ENCODE data around the gene BAIAP2. TPM values are rescaled to one million over a fixed set of nuclear protein-coding genes. Genes with fewer than 3 reads are reported as not detected.
"Not testable (repeated sequence)": the region's sequence is repeated elsewhere in the genome, so short reads cannot be mapped to it uniquely, and the experiment has no call there.

Gene BAIAP2
- total and polyA plus RNA-seq, 10 donors = 2.8 to 33.2 (median 17.8) TPM

GRCh38 chr17:81016575-81016974 is 18.4 kb upstream of the BAIAP2 start:
- Histone ChIP-seq H3K4me3 (no peak overlapping the region), H3K27ac (peak overlapping the region in 1 of 8 donors; percentile 84), H3K27me3 (replicated peaks in 1 of 7) (no peaks in the 10 kb centered on the region), H3K4me1 (peaks cover 11 to 42% (median 27%) of the 10 kb centered on the region in 6 donors), H3K9me3 (peaks cover 0 to 22% (median 12%) of the 10 kb centered on the region in 8 donors), H3K36me3 (no peaks in the 10 kb centered on the region)
- 77 to 84% (median 80%) methylated on average over 2 of the region's 2 CpGs for WGBS, 5 donors
- TF ChIP-seq CTCF (IDR thresholded peaks at IDR 0.05 in 8 of 11, conservative IDR thresholded peaks at IDR 0.05 in 3 of 11) (no peak), POLR2AphosphoS5 (IDR thresholded peaks at IDR 0.05) (no peak), POLR2A (IDR thresholded peaks at IDR 0.05) (no peak)
- intact Hi-C loops (cut with DNase I; ENCODE audit: low total_unique reads) = no loop called here
- DNase-seq = no peak

- 88 to 98% (median 97%) methylated on average over 4 of the region's 4 CpGs for WGBS, 5 donors
- DNase-seq = peak; percentile 41
- H3K27me3 ChIP-seq (replicated peaks in 1 of 7); H3K36me3 ChIP-seq; intact Hi-C loops (cut with DNase I; ENCODE audit: low total_unique reads): not testable (repeated sequence)
- H3K4me1 ChIP-seq = peaks cover 11 to 45% (median 28%) of the 10 kb centered on the region in 6 donors
- peak overlapping the region in 1 of 8 donors; percentile 66 for H3K4me3 ChIP-seq
- H3K9me3 ChIP-seq = peaks cover 0 to 19% (median 10%) of the 10 kb centered on the region in 8 donors
- peak overlapping the region in 7 of 8 donors; percentile 62 to 88 (median 84) for H3K27ac ChIP-seq
Observed at GRCh38 chr17:81017330-81017729, 17.6 kb upstream of the BAIAP2 start.

- Histone ChIP-seq H3K4me1 (peaks cover 11 to 49% (median 28%) of the 10 kb centered on the region in 6 donors), H3K9me3 (peaks cover 0 to 19% (median 10%) of the 10 kb centered on the region in 8 donors), H3K27me3 (replicated peaks in 1 of 7) (no peaks in the 10 kb centered on the region), H3K36me3 (no peaks in the 10 kb centered on the region), H3K4me3 (peak overlapping the region in 7 of 8 donors; percentile 20 to 66 (median 29)), H3K27ac (peak overlapping the region; percentile 62 to 88 (median 84))
- TF ChIP-seq CTCF (IDR thresholded peaks at IDR 0.05 in 8 of 11, conservative IDR thresholded peaks at IDR 0.05 in 3 of 11) (no peak), POLR2AphosphoS5 (IDR thresholded peaks at IDR 0.05) (peak; percentile 40 to 73 (median 66))
- 4 to 6% (median 4%) methylated on average over 28 to 29 of the region's 29 CpGs for WGBS, 5 donors
- intact Hi-C loops (cut with DNase I; ENCODE audit: low total_unique reads) = no loop called here
- DNase-seq = peak; percentile 79
Observed at GRCh38 chr17:81018044-81018802, 16.7 kb upstream of the BAIAP2 start.

- no peak overlapping the region for H3K4me3 ChIP-seq
- intact Hi-C loops (cut with DNase I; ENCODE audit: low total_unique reads) = loop anchor here (10.0 kb wide), 1 partner anchor 75 kb away; no protein-coding TSS in a partner anchor
- no peaks in the 10 kb centered on the region for H3K36me3 ChIP-seq
- DNase-seq = peak; percentile 72
- no peak overlapping the region for H3K27ac ChIP-seq
- 83 to 91% (median 86%) methylated on average over 23 to 24 of the region's 24 CpGs for WGBS, 5 donors
- peaks cover 0 to 19% (median 10%) of the 10 kb centered on the region in 8 donors for H3K9me3 ChIP-seq
- TF ChIP-seq CTCF (IDR thresholded peaks at IDR 0.05 in 8 of 11, conservative IDR thresholded peaks at IDR 0.05 in 3 of 11) (no peak), POLR2A (IDR thresholded peaks at IDR 0.05) (no peak), POLR2AphosphoS5 (IDR thresholded peaks at IDR 0.05) (no peak)
- peaks cover 15 to 58% (median 37%) of the 10 kb centered on the region in 6 donors for H3K4me1 ChIP-seq
- peaks cover 0 to 14% (median 0%) of the 10 kb centered on the region in 7 donors for H3K27me3 ChIP-seq (replicated peaks in 1 of 7)
Observed at GRCh38 chr17:81019563-81020442, 15.1 kb upstream of the BAIAP2 start.
